IMR-90 (cell line): ENCODE measurements around the gene EXOC8. TPM values are rescaled to one million over a fixed set of nuclear protein-coding genes. Genes with fewer than 3 reads are reported as not detected.

Experiments
- ATAC-seq: fragments of 200-7000 bp; cut with Tn5 transposase; 2 replicates; pipeline ENCODE4 v1.9.1; 2020; ENCODE audit warnings: low read depth, mild to moderate bottlenecking, moderate library complexity
- BruUV-seq: library from RNA; stranded (reverse); fragments of 400-500 nt; replicated peaks from 2 replicates; lab custom pipeline; 2021; lab: Mats Ljungman, UMichigan
- CTCF ChIA-PET: fragments of 300-600 bp; formaldehyde crosslinking; extraction: SDS; loops from one replicate; lab custom pipeline; 2021; ENCODE audit warnings: antibody characterized with exemption; lab: Yijun Ruan, JAX
- POLR2A ChIA-PET: fragments of 300-600 bp; sonication (Branson Sonifier 250); formaldehyde crosslinking; loops from one replicate; lab custom pipeline; 2022; ENCODE audit warnings: antibody characterized with exemption; ENCODE audit not compliant: unreplicated experiment; lab: Charles Lee
- DNase-seq: peaks from one replicate; pipeline ENCODE4 v3.0.0; 2013
- H2AFZ ChIP-seq: replicated peaks from 2 replicates; pipeline ENCODE3; 2013; ENCODE audit warnings: low read length, mild to moderate bottlenecking; ENCODE audit not compliant: poor library complexity
- H2AK5ac ChIP-seq: 2 replicates; pipeline ENCODE4 v1.6.1; 2013; ENCODE audit warnings: low read depth, low read length, inconsistent platforms
- H2AK9ac ChIP-seq: replicated peaks from 2 replicates; pipeline ENCODE3; 2013; ENCODE audit warnings: mild to moderate bottlenecking, low read depth, low read length, moderate library complexity; ENCODE audit not compliant: poor library complexity
- H2BK120ac ChIP-seq: 2 replicates; pipeline ENCODE4 v1.6.1; 2013; ENCODE audit warnings: low read depth, low read length, inconsistent platforms
- H2BK15ac ChIP-seq: 3 replicates; pipeline ENCODE4 v1.6.1; 2013; ENCODE audit warnings: low read depth, low read length, inconsistent platforms
- H2BK20ac ChIP-seq: 2 replicates; pipeline ENCODE4 v1.6.1; 2013; ENCODE audit warnings: low read depth, mild to moderate bottlenecking, inconsistent platforms, low read length, moderate library complexity
- H2BK5ac ChIP-seq: 2 replicates; pipeline ENCODE4 v1.6.1; 2013; ENCODE audit warnings: mild to moderate bottlenecking, low read depth, low read length, inconsistent platforms; ENCODE audit not compliant: poor library complexity, severe bottlenecking
- H3K14ac ChIP-seq: replicated peaks from 2 replicates; pipeline ENCODE4 v1.6.1; 2013; ENCODE audit warnings: low read depth, low read length, inconsistent platforms
- H3K18ac ChIP-seq: 2 replicates; pipeline ENCODE4 v1.6.1; 2013; ENCODE audit warnings: low read depth, low read length, control low read depth
- H3K23ac ChIP-seq: 2 replicates; pipeline ENCODE4 v1.6.1; 2013; ENCODE audit warnings: low read depth, low read length, inconsistent platforms
- H3K27ac ChIP-seq: 2 replicates; pipeline ENCODE4 v1.5.1; 2013; ENCODE audit warnings: mild to moderate bottlenecking, control low read depth, low read length; ENCODE audit not compliant: insufficient read depth
- H3K27me3 ChIP-seq: 2 replicates; pipeline ENCODE4 v1.6.1; 2013; ENCODE audit warnings: low read length; ENCODE audit not compliant: control insufficient read depth, insufficient read depth
- H3K36me3 ChIP-seq: 2 replicates; pipeline ENCODE4 v1.6.1; 2013; ENCODE audit warnings: low read length, mixed read lengths; ENCODE audit not compliant: control insufficient read depth, insufficient read depth
- H3K4ac ChIP-seq: 2 replicates; pipeline ENCODE4 v1.6.1; 2013; ENCODE audit warnings: low read depth, low read length, inconsistent platforms
- H3K4me1 ChIP-seq: 2 replicates; pipeline ENCODE4 v1.6.1; 2013; ENCODE audit warnings: low read length, mixed read lengths; ENCODE audit not compliant: control insufficient read depth, insufficient read depth
- H3K4me2 ChIP-seq: 2 replicates; pipeline ENCODE4 v1.6.1; 2013; ENCODE audit warnings: low read depth, mild to moderate bottlenecking, control low read depth, low read length, moderate library complexity
- H3K4me3 ChIP-seq: 2 replicates; pipeline ENCODE4 v1.5.1; 2013; ENCODE audit warnings: low read depth, mild to moderate bottlenecking, control low read depth, low read length, moderate library complexity; ENCODE audit not compliant: insufficient read depth
- H3K56ac ChIP-seq: 2 replicates; pipeline ENCODE4 v1.6.1; 2013; ENCODE audit warnings: low read length, inconsistent platforms; ENCODE audit not compliant: insufficient read depth; ENCODE audit errors: extremely low read depth
- H3K79me1 ChIP-seq, 2 experiments: 2 replicates each; pipeline ENCODE4 v1.6.1; 2013; ENCODE audit warnings: low read length in 2 of 2, inconsistent platforms in 1 of 2, low read depth in 1 of 2
- H3K9ac ChIP-seq: 2 replicates; pipeline ENCODE4 v1.6.1; 2013; ENCODE audit warnings: low read depth, low read length, control low read depth
- H3K9me1 ChIP-seq: 2 replicates; pipeline ENCODE4 v1.6.1; 2013; ENCODE audit warnings: low read length, inconsistent platforms; ENCODE audit not compliant: insufficient read depth
- H3K9me3 ChIP-seq: 2 replicates; pipeline ENCODE4 v1.6.1; 2013; ENCODE audit warnings: low read length; ENCODE audit not compliant: control insufficient read depth, insufficient read depth
- H4K20me1 ChIP-seq: 2 replicates; pipeline ENCODE4 v1.6.1; 2013; ENCODE audit warnings: low read length, inconsistent platforms; ENCODE audit not compliant: insufficient read depth
- H4K5ac ChIP-seq: 2 replicates; pipeline ENCODE4 v1.6.1; 2013; ENCODE audit warnings: mild to moderate bottlenecking, low read depth, low read length, control low read depth
- H4K8ac ChIP-seq, 2 experiments: 2 replicates each; pipeline ENCODE4 v1.6.1; 2013; ENCODE audit warnings: low read depth in 2 of 2, low read length in 2 of 2, control low read depth in 1 of 2, inconsistent platforms in 1 of 2
- H4K91ac ChIP-seq: 2 replicates; pipeline ENCODE4 v1.6.1; 2013; ENCODE audit warnings: low read depth, low read length, inconsistent platforms; ENCODE audit not compliant: insufficient read depth
- CEBPB ChIP-seq: IDR thresholded peaks from 2 replicates; pipeline ENCODE4 v1.6.1; 2012; ENCODE audit warnings: low read depth, low read length, improper control_type of control experiment
- CTCF ChIP-seq: conservative IDR thresholded peaks from 2 replicates; pipeline ENCODE4 v1.5.1; 2012; ENCODE audit warnings: mild to moderate bottlenecking, low read depth, low read length, improper control_type of control experiment
- ELK1 ChIP-seq: fragments of 150-350 bp; IDR thresholded peaks from 2 replicates; pipeline ENCODE4 v1.6.1; 2016; ENCODE audit warnings: low read depth, mild to moderate bottlenecking, low read length, moderate library complexity, borderline replicate concordance
- FOS ChIP-seq: fragments of 150-350 bp; IDR thresholded peaks from 2 replicates; pipeline ENCODE4 v1.6.1; 2016; ENCODE audit warnings: low read depth, low read length
- MAFK ChIP-seq: IDR thresholded peaks from 2 replicates; pipeline ENCODE4 v1.6.1; 2012; ENCODE audit warnings: low read depth, low read length, improper control_type of control experiment
- MXI1 ChIP-seq: IDR thresholded peaks from 2 replicates; pipeline ENCODE4 v1.6.1; 2012; ENCODE audit warnings: low read depth, mild to moderate bottlenecking, low read length, moderate library complexity, borderline replicate concordance
- POLR2A ChIP-seq: IDR thresholded peaks from 2 replicates; pipeline ENCODE4 v1.6.1; 2012; ENCODE audit warnings: mild to moderate bottlenecking, low read depth, low read length
- RFX5 ChIP-seq: IDR thresholded peaks from 2 replicates; pipeline ENCODE4 v1.8.0; 2012; ENCODE audit warnings: low read depth, mild to moderate bottlenecking, low read length, moderate library complexity
- WGBS, 2 experiments: methylation state at CpG; one replicate each; pipeline versions ENCODE4 v1.1.5 to v1.1.7; 2013; ENCODE audit warnings: missing lambda C conversion rate in 2 of 2; ENCODE audit not compliant: insufficient read length in 1 of 2; ENCODE audit errors: extremely low coverage in 2 of 2; 5-methylcytosine and 5-hydroxymethylcytosine counted together
- dilution Hi-C: fragments of 300-500 bp; cut with HindIII; formaldehyde crosslinking; loops from one replicate; pipeline ENCODE4 v1.14.3; 2018; ENCODE audit warnings: low sequenced_read_pairs; ENCODE audit not compliant: unreplicated experiment
- in situ Hi-C: fragments of 300-500 bp; cut with MboI; formaldehyde crosslinking; loops from 3 replicates; pipeline ENCODE4 v1.14.3; 2019; ENCODE audit warnings: low sequenced_read_pairs, inconsistent platforms, mixed read lengths
- intact Hi-C: fragments of 100-400 bp; cut with micrococcal nuclease; formaldehyde crosslinking; loops from 2 replicates; pipeline ENCODE4 v1.10.0; 2022
- polyA plus RNA-seq, 3 experiments: library from polyadenylated mRNA; depleted of rRNA; stranded (reverse); fragments of >200 nt; gene quantifications; 2 replicates each; pipeline ENCODE4 v1.2.3, GENCODE V29; 2012; ENCODE audit warnings: low replicate concordance in 1 of 3
- total RNA-seq: library from RNA; depleted of rRNA; stranded (reverse); fragments of >200 nt; gene quantifications from 2 replicates; pipeline ENCODE4 v1.2.3, GENCODE V29; 2012

Gene EXOC8
- total and polyA plus RNA-seq, 2 of the 4 experiments (the other 2 are of a cell fraction) = 2.6 to 11.5 TPM

- no peak overlapping the region for H4K8ac ChIP-seq
- H2BK5ac ChIP-seq = no peak overlapping the region
- H3K27me3 ChIP-seq = no peaks in the 10 kb centered on the region
- no peak for TF ChIP-seq RFX5
- no peak for TF ChIP-seq CTCF
- TF ChIP-seq MAFK = no peak
- TF ChIP-seq MXI1 = no peak
- no peak for TF ChIP-seq FOS
- TF ChIP-seq CEBPB = no peak
- no peak for TF ChIP-seq ELK1
- no peak for TF ChIP-seq POLR2A
- in situ Hi-C loops = no loop called here
- H2BK120ac ChIP-seq = no peak overlapping the region
- H4K5ac ChIP-seq = no peak overlapping the region
- H3K9me1 ChIP-seq = peaks cover 6% of the 10 kb centered on the region; the same call in 1 of the 2 replicates
- no peak overlapping the region for H3K4ac ChIP-seq
- H2BK20ac ChIP-seq = no peak overlapping the region
- H2BK15ac ChIP-seq = no peak overlapping the region
- H3K23ac ChIP-seq = no peak overlapping the region
- dilution Hi-C loops = no loop called here
- no peak overlapping the region for H2AK9ac ChIP-seq
- H3K18ac ChIP-seq = no peak overlapping the region
- no peak for DNase-seq
- no peak overlapping the region for H3K14ac ChIP-seq
- H4K91ac ChIP-seq = no peak overlapping the region
- WGBS, 2 experiments = 86% methylated on average over 1 of the region's 6 CpGs; no CpG with 5 or more reads in 1 of the 2 experiments
- H3K79me1 ChIP-seq = peaks cover 9 to 38% of the 10 kb centered on the region in 2 experiments; a peak in 3 of 4 replicates
- H3K4me1 ChIP-seq = peaks cover 7% of the 10 kb centered on the region
- no peak for ATAC-seq
- no peak overlapping the region for H2AK5ac ChIP-seq
- no peak overlapping the region for H3K27ac ChIP-seq
- no TSS peak for BruUV-seq
- ChIA-PET CTCF (no interaction called here), POLR2A (no interaction called here)
- no peak overlapping the region for H3K4me2 ChIP-seq
- H3K36me3 ChIP-seq = peaks cover 6% of the 10 kb centered on the region
- H3K4me3 ChIP-seq = no peak overlapping the region
- no peaks in the 10 kb centered on the region for H3K9me3 ChIP-seq
- no peak overlapping the region for H3K9ac ChIP-seq
- no peak overlapping the region for H2AFZ ChIP-seq
- intact Hi-C loops = no loop called here
- no peak overlapping the region for H3K56ac ChIP-seq
- peaks cover 22% of the 10 kb centered on the region for H4K20me1 ChIP-seq
Observed at GRCh38 chr1:231340328-231341013, 2.8 kb upstream of the EXOC8 start.
